Retinal pigment epithelial cell (primary cell): ENCODE data around the gene C12orf43.

ENCODE experiments used
- DNase-seq: peaks from one replicate; pipeline ENCODE4 v3.0.0-alpha.2; 2010; ENCODE audit warnings: low read depth
- H3K4me3 ChIP-seq: 2 replicates; pipeline ENCODE4 v1.5.1; 2011; ENCODE audit warnings: mild to moderate bottlenecking, low read length, control low read depth, moderate library complexity
- CTCF ChIP-seq: conservative IDR thresholded peaks from 2 replicates; pipeline ENCODE4 v1.5.1; 2011; ENCODE audit warnings: low read depth, low read length, control low read depth, inconsistent platforms

The C12orf43 gene

GRCh38 chr12:120972870-120973543 is 43.3 kb downstream of the C12orf43 start:
- TF ChIP-seq CTCF: no peak
- no peak overlapping the region for H3K4me3 ChIP-seq
- peak; percentile 64 for DNase-seq

GRCh38 chr12:120971299-120972180 is 44.7 kb downstream of the C12orf43 start:
- DNase-seq: peak; percentile 10
- H3K4me3 ChIP-seq: no peak overlapping the region
- peak; percentile 78 for TF ChIP-seq CTCF

DNA sequence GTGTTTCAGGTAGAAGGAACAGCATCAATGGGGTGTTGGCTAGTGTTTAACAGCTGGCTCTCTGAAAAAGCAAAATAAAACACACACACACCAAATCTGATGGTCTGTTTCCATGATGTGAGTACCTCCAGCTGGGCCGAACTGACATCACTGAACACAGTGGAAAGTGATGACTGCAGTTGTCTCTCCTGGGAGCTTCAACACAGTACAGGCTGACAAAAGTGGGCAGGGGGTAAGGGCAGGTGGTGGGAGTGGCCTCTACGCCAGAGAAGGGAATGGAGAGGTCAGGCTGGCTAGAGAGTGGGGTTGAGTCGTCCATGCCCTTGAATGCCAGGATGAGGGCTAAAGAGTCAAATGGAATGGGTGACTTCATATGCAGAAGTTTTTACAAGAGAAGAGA is 46.0 kb downstream of the C12orf43 start:
- no peak for DNase-seq
- no peak for TF ChIP-seq CTCF
- no peak overlapping the region for H3K4me3 ChIP-seq

DNA sequence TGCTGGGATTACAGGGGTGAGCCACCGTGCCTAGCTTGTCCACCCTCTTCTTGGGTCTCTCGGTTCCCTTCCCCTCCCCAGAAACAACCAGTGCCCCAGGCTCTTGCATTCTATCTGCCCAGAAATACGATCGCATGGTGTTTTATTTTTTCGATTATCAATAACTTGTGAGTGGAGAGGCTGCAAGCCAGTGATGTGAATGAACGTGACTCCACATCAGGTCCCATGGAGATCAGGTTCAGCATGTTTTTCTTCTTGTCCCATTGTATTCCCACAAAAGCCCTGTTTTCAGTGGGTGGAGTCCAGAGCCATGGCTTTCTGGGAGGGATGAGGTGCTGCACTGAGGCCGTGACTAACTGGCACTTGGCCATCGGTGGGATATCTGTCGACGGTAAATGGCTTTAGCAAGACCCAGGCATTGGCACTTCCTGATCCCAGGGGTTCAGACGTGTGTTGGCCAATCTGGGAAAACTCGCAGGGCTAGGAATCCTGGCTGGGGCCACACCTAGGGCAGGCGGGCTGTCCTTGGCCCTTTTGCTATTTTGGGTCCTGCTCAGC is 50.7 kb downstream of the C12orf43 start:
- no peak overlapping the region for H3K4me3 ChIP-seq
- no peak for DNase-seq
- no peak for TF ChIP-seq CTCF

DNA sequence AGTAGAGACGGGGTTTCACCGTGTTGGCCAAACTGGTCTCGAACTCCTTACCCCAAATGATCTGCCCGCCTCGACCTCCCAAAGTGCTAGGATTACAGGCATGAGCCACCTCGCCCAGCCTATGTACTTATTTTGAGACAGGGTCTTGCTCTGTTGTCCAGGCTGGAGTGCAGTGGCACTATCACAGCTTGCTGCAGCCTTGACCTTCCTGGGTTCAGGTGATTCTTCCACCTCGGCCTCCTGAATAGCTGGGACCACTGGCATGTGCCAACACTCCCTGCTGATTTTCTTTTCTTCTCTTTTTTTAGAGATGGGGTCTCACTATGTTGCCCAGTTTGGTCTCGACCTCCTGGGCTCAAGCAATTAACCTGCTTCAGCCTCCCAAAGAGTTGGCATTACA is 52.0 kb downstream of the C12orf43 start:
- H3K4me3 ChIP-seq: no peak overlapping the region
- TF ChIP-seq CTCF: no peak
- DNase-seq: no peak

DNA sequence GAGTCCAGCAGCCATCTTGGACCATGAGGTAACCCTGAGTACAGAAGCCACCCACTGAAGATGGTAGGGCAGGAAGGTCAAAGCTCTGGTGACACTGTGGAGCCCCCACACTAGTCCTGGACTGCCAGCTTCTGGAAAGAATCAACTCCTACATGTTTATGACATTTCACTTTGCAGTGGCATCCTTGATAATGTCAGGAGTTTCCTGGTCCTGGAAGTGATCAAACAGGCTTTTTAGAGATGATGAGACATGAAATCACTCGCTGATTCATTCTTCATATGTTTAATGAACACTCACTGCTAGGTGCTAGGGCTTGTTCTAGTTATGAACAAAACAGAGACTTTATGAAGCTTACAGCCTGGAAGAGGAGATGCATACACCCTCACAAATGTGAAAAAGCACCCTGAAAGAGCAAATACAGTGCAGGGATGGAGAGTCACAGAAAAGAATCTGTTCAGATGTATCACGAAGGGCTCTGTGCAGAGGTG is 53.7 kb downstream of the C12orf43 start:
- H3K4me3 ChIP-seq: no peak overlapping the region
- DNase-seq: no peak
- TF ChIP-seq CTCF: no peak
